ENCODE data around the gene CDC42BPA. TPM values are rescaled to one million over a fixed set of nuclear protein-coding genes. Genes with fewer than 3 reads are reported as not detected.

Gene CDC42BPA
- total RNA-seq, 1 experiment from 2014 or later, result 25.2 TPM

GRCh38 chr1:226945106-226945857 lies 373.0 kb downstream of the CDC42BPA start:
- peaks cover 51% of the 10 kb centered on the region for H3K4me1 Mint-ChIP-seq
- TF ChIP-seq STAT6 (CRISPR knock-in tag; conservative IDR thresholded peaks at IDR 0.05; ENCODE audit: low read depth) (no peak), GABPB1 (CRISPR knock-in tag; IDR thresholded peaks at IDR 0.05) (peak; percentile 40; the same call in 1 of the 2 replicates), ZNF425 (CRISPR knock-in tag; conservative IDR thresholded peaks at IDR 0.05) (no peak), SMAD4 (CRISPR knock-in tag; IDR thresholded peaks at IDR 0.05) (no peak)
- H3K4me3 Mint-ChIP-seq, result no peak overlapping the region; the same call in 1 of the 2 replicates
- ATAC-seq (peak; percentile 72), DNase-seq (ENCODE audit: low spot score) (no peak)
- H3K9me3 Mint-ChIP-seq, result peaks cover 8% of the 10 kb centered on the region
- peaks cover 7% of the 10 kb centered on the region for H3K27me3 Mint-ChIP-seq (ENCODE audit: low read depth)
- ChIA-PET POLR2A (no interaction called here), CTCF (no interaction called here)
- H3K36me3 Mint-ChIP-seq, result peaks cover 4% of the 10 kb centered on the region
- peak overlapping the region; percentile 66 for H3K27ac Mint-ChIP-seq

DNA sequence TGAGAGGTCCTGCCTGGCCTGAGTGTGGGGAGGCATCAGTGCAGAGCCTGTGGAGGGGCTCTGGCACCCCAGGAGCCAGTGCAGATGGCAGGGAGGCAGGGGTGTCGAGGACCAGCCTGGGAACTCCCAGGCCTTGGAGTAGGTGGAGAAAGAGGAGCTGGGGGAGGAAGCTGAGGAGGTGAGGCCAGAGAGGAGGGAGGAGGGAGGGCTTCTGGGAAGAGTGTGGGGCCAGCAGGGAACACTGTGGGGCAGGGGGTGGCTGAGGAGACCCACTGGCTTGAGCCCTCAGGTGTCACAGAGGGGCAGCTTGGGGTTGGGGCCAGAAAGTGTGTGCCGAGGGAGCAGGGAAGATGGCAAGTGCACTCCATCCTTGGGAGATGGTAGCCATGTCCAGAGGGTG lies 374.4 kb downstream of the CDC42BPA start:
- no peak for ATAC-seq
- Mint-ChIP-seq H3K36me3 (peaks cover 4% of the 10 kb centered on the region), H3K4me3 (no peak overlapping the region), H3K9me3 (peaks cover 8% of the 10 kb centered on the region), H3K4me1 (peaks cover 52% of the 10 kb centered on the region), H3K27me3 (ENCODE audit: low read depth) (peaks cover 7% of the 10 kb centered on the region), H3K27ac (0 out of 2 replicates have a peak overlapping the region, but pooled peaks have one; percentile 20)
- ChIA-PET POLR2A (no interaction called here), CTCF (no interaction called here)
- DNase-seq (ENCODE audit: low spot score), result no peak
- TF ChIP-seq GRHL2 (CRISPR knock-in tag; IDR thresholded peaks at IDR 0.05; ENCODE audit: insufficient replicate concordance, severe bottlenecking), result no peak
- TF ChIP-seq JUN (CRISPR knock-in tag; IDR thresholded peaks at IDR 0.05), result no peak
- TF ChIP-seq, protein P1, sequence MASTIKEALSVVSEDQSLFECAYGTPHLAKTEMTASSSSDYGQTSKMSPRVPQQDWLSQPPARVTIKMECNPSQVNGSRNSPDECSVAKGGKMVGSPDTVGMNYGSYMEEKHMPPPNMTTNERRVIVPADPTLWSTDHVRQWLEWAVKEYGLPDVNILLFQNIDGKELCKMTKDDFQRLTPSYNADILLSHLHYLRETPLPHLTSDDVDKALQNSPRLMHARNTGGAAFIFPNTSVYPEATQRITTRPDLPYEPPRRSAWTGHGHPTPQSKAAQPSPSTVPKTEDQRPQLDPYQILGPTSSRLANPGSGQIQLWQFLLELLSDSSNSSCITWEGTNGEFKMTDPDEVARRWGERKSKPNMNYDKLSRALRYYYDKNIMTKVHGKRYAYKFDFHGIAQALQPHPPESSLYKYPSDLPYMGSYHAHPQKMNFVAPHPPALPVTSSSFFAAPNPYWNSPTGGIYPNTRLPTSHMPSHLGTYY (CRISPR knock-in tag; IDR thresholded peaks at IDR 0.05), result no peak
- no peak for TF ChIP-seq TEAD4 (CRISPR knock-in tag; IDR thresholded peaks at IDR 0.05)
- TF ChIP-seq USF2 (CRISPR knock-in tag; IDR thresholded peaks at IDR 0.05), result no peak
- TF ChIP-seq ZNF396 (CRISPR knock-in tag; IDR thresholded peaks at IDR 0.05; ENCODE audit: borderline replicate concordance), result no peak
- TF ChIP-seq CTCF (IDR thresholded peaks at IDR 0.05), result no peak
- TF ChIP-seq, protein P2, sequence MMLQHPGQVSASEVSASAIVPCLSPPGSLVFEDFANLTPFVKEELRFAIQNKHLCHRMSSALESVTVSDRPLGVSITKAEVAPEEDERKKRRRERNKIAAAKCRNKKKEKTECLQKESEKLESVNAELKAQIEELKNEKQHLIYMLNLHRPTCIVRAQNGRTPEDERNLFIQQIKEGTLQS (CRISPR knock-in tag; conservative IDR thresholded peaks at IDR 0.05), result no peak
- TF ChIP-seq, protein P3, sequence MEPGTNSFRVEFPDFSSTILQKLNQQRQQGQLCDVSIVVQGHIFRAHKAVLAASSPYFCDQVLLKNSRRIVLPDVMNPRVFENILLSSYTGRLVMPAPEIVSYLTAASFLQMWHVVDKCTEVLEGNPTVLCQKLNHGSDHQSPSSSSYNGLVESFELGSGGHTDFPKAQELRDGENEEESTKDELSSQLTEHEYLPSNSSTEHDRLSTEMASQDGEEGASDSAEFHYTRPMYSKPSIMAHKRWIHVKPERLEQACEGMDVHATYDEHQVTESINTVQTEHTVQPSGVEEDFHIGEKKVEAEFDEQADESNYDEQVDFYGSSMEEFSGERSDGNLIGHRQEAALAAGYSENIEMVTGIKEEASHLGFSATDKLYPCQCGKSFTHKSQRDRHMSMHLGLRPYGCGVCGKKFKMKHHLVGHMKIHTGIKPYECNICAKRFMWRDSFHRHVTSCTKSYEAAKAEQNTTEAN (CRISPR knock-in tag; IDR thresholded peaks at IDR 0.05), result no peak
- TF ChIP-seq ZNF425 (CRISPR knock-in tag; conservative IDR thresholded peaks at IDR 0.05), result no peak
- TF ChIP-seq, protein P4, sequence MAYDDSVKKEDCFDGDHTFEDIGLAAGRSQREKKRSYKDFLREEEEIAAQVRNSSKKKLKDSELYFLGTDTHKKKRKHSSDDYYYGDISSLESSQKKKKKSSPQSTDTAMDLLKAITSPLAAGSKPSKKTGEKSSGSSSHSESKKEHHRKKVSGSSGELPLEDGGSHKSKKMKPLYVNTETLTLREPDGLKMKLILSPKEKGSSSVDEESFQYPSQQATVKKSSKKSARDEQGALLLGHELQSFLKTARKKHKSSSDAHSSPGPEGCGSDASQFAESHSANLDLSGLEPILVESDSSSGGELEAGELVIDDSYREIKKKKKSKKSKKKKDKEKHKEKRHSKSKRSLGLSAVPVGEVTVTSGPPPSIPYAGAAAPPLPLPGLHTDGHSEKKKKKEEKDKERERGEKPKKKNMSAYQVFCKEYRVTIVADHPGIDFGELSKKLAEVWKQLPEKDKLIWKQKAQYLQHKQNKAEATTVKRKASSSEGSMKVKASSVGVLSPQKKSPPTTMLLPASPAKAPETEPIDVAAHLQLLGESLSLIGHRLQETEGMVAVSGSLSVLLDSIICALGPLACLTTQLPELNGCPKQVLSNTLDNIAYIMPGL (CRISPR knock-in tag; IDR thresholded peaks at IDR 0.05), result no peak
- no peak for TF ChIP-seq CREM (CRISPR knock-in tag; IDR thresholded peaks at IDR 0.05)
- TF ChIP-seq CDX4 (CRISPR knock-in tag; IDR thresholded peaks at IDR 0.05; ENCODE audit: borderline replicate concordance), result no peak
- TF ChIP-seq FOXP1 (CRISPR knock-in tag; IDR thresholded peaks at IDR 0.05; ENCODE audit: borderline replicate concordance), result no peak
